Germinal center (tissue), 1 donor: ENCODE results near the gene MPO.
A peak's percentile ranks its signal among the peaks of the same experiment; 100 is the strongest.

Experiments used
- DNase-seq: peaks from one replicate; pipeline ENCODE4 v3.0.0; 2012; ENCODE audit warnings: mixed read lengths, low spot score

Gene MPO

DNA sequence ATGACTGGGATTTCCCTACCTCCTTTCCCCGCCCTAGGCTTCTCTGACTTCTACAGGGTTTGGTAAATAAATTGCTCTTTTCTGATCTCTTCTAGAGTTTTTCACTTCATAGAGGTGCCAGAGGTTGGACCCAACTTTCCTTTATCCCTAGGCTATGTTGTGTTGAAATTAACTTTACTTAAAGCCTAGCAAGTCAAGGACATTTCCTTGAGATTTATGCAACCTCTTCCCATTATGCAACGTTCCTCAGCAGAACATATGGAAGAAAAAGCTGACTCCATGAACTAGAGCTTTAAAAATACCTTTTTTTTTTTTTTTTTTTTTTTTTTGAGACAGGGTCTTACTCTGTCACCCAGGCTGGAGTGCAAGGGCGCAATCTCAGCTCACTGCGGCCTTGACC, 15.5 kb downstream of the MPO start:
- no peak for DNase-seq

DNA sequence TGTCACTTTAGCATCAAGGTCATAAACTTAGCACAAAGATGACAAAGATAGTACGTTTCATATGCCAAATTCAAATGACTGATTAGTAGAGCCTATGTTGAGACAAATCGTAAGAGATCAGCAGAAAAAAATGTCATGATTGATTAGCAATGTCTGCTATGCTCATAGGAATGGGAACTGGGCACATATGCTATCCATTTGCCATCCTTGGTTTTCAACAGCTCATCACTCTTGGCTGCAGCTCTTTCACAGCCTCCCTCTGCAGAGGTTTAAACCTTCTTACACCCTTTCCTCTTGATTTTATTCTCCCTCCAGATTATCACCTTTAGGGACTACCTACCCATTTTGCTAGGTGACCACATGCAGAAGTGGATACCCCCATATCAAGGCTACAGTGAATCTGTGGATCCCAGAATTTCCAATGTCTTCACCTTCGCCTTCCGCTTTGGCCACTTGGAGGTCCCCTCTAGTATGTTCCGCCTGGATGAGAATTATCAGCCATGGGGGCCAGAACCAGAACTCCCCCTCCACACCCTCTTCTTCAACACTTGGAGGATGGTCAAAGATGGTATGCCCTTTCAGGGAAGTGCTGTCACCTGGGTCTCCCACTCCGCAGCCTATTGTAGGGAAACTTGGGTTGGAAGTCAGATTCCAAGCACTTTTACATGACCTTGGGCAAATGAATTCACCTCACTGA, 16.2 kb downstream of the MPO start:
- no peak for DNase-seq

DNA sequence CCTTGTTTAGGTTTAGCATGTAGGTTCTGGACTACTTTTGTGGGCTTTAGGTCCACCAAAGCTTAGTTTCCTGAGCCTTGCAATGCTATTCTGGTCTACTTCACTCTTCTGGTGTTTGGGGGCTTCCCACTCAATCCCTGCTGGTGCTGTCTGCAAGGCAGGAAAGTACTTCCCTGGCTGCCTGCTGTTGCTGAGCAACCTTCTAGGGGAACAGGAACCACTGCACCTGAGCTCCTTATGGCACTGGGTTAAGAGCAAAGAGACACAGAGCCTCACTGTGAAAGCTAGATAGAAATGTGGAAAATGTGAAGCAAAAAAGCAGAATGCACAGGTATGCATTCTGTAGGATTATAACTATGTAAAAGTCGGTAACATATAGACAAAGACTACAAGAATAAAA, 17.0 kb downstream of the MPO start:
- no peak for DNase-seq

DNA sequence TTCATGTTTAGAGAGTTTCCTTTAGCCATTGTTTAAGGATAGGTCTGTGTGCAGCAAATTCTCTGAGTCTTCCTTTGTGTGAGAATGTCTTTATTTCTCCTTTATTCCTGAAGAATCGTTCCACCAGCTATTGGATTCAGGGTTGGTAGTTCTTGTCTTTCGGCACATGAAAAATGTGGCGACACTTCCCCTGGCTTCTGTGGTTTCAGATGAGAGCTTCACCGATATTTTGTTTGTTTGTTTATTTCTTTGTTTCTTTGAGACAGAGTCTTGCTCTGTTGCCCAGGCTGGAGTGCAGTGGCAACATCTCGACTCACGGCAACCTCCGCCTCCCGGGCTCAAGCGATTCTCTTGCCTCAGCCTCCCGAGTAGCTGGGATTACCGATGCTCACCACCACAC, 18.6 kb downstream of the MPO start:
- no peak for DNase-seq

DNA sequence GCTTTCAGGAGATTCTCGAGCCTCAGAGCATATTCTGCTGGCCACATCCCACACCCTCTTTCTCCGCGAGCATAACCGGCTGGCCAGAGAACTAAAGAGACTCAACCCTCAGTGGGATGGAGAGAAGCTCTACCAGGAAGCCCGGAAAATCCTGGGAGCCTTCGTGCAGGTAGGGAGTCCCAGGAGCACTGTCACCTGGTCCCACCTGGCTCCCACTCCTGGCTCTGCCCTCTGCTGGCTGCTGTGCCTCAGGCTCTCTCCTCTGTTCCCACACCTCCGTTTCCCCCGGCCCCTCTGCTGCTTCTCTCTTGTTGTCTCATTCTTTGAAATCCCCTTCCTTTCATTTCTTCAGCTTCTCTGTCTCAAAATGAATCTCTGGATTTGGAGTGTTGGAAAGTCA, 25.9 kb downstream of the MPO start:
- no peak for DNase-seq

DNA sequence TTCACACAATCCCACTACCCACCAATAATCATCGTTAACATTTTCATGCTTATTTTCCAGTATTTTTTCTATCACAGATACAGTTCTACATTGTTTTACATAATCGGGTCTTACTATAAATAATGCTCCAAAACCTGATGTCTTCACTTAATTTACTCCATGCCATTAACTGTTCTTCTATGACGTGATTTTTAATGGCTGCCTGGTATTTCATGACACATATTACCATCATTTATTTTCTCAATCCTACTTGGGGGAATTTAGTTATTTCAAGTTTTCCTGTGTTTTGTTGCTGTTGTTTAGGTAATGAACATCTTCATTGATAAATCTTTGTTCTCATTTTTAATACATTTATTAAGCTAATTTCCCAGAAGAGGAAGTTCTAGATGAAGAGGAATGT, 27.7 kb downstream of the MPO start:
- no peak for DNase-seq

DNA sequence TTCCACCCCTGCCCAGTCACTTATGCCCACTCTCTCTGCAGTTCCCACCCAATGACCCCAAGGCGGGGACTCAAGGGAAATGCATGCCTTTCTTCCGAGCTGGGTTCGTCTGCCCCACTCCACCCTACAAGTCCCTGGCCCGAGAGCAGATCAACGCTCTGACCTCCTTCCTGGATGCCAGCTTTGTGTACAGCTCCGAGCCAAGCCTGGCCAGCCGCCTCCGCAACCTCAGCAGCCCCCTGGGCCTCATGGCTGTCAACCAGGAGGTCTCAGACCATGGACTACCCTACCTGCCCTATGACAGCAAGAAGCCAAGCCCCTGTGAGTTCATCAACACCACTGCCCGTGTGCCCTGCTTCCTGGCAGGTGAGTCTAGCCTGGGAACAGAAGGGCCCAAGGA, 28.6 kb downstream of the MPO start:
- no peak for DNase-seq

DNA sequence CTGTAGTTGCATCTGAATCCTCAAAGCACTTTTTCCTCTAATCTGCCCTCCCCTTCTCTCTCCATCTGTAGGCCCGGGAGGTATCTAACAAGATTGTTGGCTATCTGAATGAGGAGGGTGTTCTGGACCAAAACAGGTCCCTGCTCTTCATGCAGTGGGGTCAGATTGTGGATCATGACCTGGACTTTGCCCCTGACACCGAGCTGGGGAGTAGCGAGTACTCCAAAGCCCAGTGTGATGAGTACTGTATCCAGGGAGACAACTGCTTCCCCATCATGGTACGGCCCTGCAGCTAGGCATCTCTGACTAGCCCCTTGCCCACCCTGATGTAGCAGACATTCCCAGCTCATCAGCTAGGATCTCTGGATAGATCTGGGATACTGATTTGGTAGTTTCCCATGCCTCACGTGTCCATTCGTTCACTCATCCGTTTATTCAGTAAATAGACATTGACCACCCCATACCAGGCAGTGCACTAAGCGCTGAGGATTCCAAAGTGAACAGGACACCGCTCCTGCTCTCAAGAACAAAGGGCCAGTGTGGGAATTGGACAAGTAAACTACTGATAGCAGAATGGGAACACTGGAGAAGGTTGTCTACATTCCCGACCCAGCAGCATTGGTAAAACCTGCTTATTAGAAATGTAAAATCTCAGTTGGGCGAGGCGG, 30.3 kb downstream of the MPO start:
- DNase-seq, result no peak

DNA sequence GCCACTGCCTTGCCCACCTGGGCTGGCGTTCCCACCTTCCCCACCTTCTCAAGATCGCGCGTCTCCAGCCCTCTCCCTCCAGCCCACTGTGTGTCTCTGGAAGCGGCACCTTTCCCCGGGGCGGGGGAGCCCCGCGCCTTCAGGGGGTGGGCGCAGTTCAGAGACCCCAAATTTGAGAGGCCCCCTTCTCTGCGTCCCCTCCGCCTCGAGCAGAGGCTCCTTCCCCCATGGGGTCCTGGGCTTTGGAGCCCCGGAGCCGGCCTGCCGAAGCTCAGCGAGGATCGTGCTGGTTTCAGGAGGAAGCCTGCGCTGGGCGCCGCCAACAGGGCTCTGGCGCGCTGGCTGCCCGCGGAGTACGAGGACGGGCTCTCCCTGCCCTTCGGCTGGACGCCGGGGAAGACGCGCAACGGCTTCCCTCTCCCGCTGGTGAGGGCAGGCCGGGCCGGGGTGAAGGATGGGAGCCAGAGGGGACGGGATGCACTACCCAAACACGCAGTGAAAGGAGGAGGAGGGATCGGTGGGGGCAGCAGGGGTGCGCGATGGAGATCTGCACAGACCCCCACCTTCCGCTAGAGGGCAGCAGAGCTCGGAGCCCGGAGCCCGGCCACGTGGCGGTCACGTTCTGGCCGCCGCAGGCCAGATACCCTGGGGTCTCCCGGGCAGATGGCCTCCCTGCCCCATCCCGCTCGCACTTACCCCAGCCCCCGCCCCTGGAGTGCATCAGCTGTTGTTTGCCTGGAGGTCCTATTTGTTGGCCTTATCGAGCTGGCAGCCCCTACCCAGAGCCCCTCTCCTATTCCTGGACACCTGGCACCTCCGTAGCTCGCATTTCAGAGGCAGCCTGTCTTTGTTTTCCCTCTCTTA, 31.2 kb downstream of the MPO start:
- peak; percentile 91 for DNase-seq

DNA sequence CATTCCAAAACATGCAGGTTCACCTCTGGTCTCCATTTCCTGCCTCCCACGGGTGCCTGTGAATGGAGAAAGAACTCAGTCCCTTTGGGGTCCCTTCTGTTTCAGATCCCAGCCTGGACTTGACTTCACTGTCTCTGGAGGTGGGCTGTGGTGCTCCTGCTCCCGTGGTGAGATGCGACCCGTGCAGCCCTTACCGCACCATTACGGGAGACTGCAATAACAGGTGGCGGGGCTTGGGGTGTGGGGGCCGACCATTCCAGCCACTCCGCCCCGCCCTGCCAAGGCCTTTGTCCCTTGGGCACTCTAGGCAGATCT, 31.8 kb downstream of the MPO start:
- DNase-seq, result no peak

DNA sequence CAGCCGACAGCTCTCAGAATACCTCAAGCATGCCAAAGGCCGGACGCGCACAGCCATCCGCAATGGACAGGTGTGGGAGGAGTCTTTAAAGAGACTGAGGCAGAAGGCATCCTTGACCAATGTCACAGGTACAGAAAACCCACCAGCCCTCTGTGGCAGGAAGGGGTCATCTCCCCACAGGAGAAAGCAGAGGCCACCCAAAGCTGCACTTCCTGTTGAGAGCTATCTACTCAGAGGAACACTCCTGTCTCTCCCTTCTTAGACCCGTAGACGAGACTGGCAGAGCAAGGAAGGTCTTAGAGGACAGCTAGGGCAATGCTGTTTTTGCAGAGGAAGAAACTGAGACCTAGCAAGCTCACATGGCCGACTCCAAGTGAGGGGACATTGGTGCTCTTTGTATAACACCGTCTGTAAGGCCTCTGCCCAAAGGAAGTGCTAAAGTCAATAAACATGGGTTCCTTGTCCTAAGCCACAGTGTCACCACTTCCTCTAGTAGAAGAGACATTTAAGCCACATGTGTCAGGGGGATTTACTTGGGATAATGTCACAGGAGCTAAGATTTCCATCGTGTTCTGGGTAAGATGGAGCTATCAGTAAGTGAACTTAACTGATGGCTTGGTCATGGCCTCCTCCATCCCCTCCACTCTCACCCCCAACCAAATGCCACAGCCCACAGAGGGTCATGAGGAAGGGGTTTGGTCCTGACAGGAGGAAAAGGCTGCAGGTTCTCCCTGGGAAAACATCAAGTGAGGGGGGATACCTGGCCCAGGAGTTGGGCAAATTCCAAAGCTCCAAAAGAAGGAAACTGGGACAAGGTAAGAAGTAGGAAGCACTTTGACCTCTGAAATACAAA, 33.0 kb downstream of the MPO start:
- no peak for DNase-seq

DNA sequence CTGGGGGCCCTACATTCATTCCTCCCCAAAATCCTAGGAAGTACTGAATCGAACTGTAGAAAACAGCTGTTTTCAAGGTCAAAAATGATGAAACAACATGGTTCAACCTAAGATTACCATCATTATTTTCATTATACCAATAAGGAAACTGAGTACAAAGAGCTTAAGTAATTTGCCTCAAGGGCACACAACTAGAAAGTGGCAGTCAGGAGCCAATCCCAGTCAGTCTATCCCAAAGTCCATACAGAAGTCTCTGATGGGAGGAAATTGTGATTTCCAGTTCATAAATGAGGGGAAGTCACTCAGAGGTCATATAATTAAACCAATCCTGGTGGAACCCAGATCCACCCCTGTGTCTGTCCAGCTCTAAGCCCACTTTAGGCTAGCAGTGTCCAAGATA, 34.0 kb downstream of the MPO start:
- no peak for DNase-seq

DNA sequence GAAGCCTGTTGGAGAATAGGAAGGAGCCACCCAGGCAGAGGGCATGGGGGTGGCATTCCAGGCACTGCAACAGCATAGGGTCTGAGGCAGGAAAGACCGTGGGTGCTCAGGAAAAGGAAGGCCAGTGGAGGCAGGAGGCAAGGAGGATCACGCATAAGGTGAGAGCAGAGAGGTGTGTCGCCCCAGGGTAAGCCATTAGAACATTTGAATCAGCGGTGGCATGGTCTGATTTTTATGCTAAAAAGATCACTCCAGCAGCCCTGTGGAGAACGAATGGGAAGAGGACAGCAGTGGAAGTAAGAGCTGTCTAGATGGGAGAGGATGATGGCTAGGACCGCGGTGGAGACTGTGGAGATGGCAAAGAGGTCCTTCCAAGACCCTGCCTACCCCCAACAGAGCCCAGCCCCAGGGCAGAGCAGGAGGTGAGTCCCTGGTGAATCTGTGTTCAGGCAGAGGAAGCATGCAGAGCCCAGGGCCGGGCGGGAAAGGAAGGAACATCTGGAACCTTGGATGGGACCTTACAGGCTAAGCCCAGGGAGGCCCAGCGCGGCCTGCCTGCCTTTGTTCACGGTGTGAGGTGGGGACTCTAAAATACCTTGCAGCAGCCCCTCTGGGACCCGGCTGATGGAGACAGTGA, 34.5 kb downstream of the MPO start:
- no peak for DNase-seq

DNA sequence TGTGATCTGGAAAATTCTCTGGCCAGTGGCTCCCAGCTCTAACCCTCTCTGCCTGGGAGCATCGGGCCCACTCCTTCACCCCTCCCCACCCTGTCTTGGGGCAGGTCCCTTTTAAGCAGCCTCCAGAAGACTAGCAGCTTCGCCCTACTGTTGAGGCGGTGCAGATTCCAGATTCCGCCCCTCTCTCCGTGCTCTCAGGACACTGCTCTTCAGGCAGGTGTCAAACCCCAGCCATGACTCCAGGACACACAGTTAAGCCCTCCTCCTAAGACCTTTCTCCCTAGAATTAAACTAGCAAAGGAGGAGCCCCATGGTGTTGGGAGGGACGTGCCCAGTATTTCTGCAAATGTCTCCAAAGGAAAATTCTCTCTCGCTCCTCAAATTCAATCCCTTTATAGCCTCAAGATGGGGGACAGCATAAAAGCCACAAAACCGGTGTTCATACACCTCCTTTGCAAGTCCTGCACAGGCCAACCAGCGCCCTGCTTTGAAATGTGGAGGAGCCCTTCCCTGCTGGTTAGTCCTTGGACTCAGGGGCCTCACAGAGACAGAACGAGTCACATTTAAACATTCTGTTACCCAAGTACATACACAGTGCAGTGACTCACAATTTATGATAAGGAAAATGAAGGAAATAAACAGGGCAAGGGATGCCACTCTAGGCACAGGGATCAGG, 35.2 kb downstream of the MPO start:
- no peak for DNase-seq

DNA sequence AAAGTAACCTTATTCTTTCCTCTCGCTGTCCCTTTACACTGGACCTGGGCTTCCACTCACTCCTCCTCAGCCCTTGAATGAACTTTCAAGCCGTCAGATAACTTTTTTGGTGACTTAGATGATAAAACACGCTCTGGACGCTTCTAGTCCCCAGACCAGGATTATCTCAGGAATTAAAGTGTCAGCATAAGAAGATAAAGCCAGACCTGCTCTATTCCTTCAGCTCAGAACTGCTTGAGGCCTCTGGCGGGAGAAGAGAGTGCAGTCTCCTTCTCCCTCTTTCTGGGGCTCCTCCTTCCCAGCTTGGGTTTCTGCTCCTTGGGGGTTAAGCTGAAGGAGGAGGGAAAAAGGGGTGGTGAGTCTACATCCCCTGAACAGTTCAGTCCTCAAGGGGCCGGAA, 35.8 kb downstream of the MPO start:
- no peak for DNase-seq

DNA sequence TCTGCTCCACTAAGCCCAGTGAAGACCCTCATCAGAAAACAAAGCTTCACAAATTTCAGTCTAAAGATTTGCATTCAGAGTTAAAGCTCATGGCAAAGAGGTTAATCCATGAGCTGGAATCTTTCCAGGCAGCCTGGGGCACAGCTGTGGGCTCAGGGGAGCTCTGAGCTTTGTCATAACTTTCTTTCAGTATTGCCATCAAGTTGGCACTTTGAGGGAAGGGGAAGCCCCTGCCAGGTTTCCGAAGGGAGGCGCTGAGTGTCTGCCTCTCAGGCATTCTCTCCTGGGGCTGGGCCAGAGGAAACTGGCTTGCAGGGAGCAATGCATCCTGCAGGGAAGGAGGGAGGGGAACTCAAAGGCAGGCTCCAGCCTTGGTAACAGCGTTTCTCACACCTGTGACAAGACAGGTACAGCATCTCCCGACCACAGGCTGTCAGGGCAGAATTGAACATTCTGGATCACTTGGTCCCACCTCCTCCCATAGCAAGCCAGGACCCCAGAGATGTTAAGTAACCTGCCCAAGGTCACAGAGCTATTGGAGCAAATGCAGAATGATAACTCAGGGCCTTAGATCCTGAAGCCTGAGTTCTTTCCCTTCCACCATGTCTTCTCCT, 38.5 kb downstream of the MPO start:
- no peak for DNase-seq

DNA sequence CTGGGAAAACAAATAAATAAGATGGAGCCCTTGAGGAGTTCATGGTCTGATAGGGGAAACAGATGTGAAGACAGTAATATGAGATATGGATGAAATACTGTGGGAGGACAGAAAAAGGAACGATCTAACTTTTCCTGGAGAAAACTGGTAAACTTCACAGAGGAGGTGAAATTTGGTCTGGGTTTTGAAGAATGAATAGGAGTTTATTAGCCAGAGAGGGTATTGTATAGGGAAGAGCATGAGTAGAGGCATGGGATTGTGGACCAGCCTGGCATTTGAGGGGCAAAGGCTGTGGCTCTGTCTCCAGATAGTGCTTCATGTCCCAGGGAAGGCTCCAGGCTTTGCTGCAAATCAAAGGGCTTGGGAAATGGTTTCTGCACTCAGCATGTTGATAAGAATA, 40.7 kb downstream of the MPO start:
- no peak for DNase-seq

DNA sequence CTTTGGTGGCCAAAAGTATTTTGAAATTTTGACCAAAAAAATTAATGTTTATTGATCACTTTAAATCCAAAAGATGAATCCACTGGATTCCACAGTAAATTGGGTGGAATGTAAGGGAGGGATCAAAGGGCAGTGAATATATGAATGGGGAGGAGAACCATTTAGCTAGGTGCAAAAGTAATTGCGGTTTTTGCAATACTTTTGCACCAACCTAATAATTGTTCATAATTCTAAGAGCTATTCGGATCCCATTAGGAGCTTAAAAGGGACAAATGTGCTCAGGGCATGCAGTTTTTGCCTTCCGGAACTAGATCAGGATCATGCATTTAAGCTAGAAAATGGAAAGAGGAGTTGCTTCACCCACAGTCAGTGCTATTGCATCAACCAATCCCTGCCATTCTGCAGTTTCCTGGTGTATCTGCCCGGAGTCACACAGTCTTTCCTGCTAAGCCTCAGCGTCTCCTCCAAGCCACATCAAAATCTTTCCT, 42.5 kb downstream of the MPO start, which contains the start of gene LPO:
Gene LPO, plus strand, starts transcription at position 438 of the 488 bp plus-strand sequence. CDS start 4,396 bp downstream, outside the sequence.
- DNase-seq, result no peak

DNA sequence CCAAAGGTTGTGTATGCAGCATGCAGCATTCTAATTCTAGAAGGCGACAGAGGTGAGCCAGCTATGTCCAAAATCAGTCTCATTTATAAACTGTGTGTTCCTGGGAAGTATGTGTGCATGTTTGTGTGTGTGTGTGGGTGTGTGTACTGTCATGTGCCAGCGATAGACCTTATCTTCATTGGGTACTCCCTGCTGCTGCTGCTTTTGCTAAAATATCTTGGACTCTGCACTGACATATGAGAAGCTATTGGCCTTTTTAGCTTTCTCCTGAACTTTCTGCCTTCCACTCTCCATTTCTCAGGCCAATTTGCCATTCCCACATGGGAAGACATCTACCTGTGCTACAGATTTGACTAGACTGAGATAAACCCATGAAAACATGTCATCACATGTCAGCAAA, 44.3 kb downstream of the MPO start:
- DNase-seq, result no peak

DNA sequence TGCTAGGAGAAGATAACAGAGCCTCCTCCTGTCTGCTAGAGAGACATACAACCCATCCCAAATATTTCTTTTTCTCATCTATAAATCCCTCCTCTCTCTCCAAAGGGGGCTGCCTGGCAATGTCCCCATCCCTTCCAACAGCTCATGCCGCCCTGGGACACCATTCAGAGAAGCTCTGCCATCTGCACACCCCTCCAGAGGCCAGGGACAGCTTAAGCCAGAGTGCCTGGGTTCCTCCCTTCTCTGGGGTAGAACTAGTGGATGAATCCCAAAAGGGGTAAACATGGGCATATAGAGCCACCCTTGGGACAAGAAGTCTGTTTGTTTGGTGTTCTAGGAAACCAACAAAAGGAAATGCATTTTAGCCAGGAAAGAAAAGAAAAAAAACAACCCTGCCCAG, 44.9 kb downstream of the MPO start:
- no peak for DNase-seq

DNA sequence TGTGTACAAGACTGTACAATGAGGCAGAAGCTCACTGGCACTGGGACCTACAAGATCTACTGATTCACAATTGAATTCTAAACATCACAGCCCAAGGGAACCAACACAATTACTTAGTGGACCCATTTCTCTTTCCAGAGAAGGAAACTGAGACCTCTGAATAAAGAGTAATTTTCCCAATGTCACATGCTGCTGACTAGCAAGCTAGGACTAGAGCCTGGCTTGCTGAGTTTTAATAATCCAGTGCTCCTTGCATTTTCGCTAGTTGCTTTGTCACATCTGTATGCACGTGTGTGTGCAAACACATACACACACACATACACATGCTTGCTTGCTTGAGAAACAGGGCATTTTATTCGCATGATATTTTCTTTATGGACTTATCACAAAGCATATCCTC, 46.2 kb downstream of the MPO start:
- DNase-seq, result no peak
